Mammary epithelial cell (primary cell): ENCODE results near the gene DBF4B.
"Not testable (repeated sequence)": the region's sequence is repeated elsewhere in the genome, so short reads cannot be mapped to it uniquely, and the experiment has no call there.

ENCODE experiments used
- EZH2 ChIP-seq: IDR thresholded peaks from 2 replicates; pipeline ENCODE4 v1.6.1; 2012; ENCODE audit warnings: low read length, inconsistent platforms, borderline replicate concordance
- TF ChIP-seq, protein P1 (sequence below), 2 donors: IDR thresholded peaks in 1 of 2; conservative IDR thresholded peaks in 1 of 2; 2 replicates each; pipeline ENCODE4 v1.5.1; 2011 to 2012; ENCODE audit warnings: inconsistent platforms in 2 of 2, low read length in 2 of 2, mild to moderate bottlenecking in 2 of 2, control low read depth in 1 of 2, low read depth in 1 of 2; ENCODE audit not compliant: insufficient read depth in 1 of 2; ENCODE audit errors: extremely low read depth in 1 of 2

DNA sequence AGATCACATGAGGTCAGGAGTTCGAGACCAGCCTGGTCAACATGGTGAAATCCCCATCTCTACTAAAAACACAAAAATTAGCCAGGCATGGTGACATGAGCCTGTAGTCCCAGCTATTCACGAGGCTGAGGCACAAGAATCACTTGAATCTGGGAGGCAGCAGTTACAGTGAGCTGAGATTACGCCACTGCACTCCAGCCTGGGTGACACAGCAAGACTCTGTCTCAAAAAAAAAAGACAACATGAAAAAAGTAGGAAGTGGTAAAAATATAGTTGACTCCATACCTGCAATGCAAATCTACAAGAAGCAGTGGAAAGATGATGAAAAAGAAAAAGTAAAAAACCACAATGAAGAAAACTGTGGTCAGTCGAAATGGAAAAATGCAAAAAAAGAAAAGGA is 25.2 kb upstream of the DBF4B start:
- TF ChIP-seq, protein P1, sequence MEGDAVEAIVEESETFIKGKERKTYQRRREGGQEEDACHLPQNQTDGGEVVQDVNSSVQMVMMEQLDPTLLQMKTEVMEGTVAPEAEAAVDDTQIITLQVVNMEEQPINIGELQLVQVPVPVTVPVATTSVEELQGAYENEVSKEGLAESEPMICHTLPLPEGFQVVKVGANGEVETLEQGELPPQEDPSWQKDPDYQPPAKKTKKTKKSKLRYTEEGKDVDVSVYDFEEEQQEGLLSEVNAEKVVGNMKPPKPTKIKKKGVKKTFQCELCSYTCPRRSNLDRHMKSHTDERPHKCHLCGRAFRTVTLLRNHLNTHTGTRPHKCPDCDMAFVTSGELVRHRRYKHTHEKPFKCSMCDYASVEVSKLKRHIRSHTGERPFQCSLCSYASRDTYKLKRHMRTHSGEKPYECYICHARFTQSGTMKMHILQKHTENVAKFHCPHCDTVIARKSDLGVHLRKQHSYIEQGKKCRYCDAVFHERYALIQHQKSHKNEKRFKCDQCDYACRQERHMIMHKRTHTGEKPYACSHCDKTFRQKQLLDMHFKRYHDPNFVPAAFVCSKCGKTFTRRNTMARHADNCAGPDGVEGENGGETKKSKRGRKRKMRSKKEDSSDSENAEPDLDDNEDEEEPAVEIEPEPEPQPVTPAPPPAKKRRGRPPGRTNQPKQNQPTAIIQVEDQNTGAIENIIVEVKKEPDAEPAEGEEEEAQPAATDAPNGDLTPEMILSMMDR (conservative IDR thresholded peaks at IDR 0.05 in 1 of 2, IDR thresholded peaks at IDR 0.05 in 1 of 2; ENCODE audit: extremely low read depth in 1 of 2, insufficient read depth in 1 of 2, low read depth in 1 of 2, low read length in 2 of 2), result not testable (repeated sequence)
- not testable (repeated sequence) for TF ChIP-seq EZH2
